ENCODE results near the gene KCNJ12.
"Not testable (repeated sequence)": the region's sequence is repeated elsewhere in the genome, so short reads cannot be mapped to it uniquely, and the experiment has no call there.

DNA sequence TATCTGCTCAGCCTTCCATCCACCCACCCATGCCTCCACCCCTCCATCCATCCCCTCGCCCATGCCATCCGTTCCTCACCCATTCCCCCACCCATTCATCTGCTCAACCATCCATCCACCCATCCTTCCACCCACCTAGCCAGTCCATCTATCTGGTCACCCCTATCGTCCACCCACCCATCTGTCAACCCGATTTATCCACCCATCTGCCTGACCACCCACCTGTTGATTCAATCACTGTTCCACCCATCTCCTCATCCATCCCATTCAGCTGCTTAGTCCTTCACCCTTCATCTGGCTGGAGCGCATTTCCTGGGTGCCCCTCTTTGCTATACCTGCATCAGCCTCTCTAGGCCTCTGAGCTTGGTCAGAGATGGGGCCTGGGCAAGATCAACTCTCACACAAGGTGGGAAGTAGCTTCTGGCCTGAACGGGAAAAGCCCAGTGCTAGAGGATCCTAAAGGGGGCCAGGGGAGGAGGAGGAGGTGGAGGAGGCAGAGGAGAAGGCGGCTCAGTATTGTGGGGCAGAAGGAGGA, 32.7 kb downstream of the KCNJ12 start:
- TF ChIP-seq CREB1 (CRISPR knock-in tag; IDR thresholded peaks at IDR 0.05; ENCODE audit: low read depth); POLR2AphosphoS5 (IDR thresholded peaks at IDR 0.05; ENCODE audit: low read depth): not testable (repeated sequence)
- TF ChIP-seq, protein P1, sequence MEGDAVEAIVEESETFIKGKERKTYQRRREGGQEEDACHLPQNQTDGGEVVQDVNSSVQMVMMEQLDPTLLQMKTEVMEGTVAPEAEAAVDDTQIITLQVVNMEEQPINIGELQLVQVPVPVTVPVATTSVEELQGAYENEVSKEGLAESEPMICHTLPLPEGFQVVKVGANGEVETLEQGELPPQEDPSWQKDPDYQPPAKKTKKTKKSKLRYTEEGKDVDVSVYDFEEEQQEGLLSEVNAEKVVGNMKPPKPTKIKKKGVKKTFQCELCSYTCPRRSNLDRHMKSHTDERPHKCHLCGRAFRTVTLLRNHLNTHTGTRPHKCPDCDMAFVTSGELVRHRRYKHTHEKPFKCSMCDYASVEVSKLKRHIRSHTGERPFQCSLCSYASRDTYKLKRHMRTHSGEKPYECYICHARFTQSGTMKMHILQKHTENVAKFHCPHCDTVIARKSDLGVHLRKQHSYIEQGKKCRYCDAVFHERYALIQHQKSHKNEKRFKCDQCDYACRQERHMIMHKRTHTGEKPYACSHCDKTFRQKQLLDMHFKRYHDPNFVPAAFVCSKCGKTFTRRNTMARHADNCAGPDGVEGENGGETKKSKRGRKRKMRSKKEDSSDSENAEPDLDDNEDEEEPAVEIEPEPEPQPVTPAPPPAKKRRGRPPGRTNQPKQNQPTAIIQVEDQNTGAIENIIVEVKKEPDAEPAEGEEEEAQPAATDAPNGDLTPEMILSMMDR (conservative IDR thresholded peaks at IDR 0.05; ENCODE audit: low read depth in 2 of 2): not testable (repeated sequence)

Measured in GM23338 (cell line).